Activated CD4-positive, CD25-positive, alpha-beta regulatory T cell treated with anti-CD3 and anti-CD28 coated beads, Interleukin-2, amount 50 U/mL, for 16 hours (primary cell): ENCODE data around the gene DOCK4.

ENCODE experiments used
- DNase-seq: peaks from one replicate; pipeline ENCODE4 v3.0.0-alpha.2; 2020; ENCODE audit warnings: low read depth, low spot score

The DOCK4 gene

DNA sequence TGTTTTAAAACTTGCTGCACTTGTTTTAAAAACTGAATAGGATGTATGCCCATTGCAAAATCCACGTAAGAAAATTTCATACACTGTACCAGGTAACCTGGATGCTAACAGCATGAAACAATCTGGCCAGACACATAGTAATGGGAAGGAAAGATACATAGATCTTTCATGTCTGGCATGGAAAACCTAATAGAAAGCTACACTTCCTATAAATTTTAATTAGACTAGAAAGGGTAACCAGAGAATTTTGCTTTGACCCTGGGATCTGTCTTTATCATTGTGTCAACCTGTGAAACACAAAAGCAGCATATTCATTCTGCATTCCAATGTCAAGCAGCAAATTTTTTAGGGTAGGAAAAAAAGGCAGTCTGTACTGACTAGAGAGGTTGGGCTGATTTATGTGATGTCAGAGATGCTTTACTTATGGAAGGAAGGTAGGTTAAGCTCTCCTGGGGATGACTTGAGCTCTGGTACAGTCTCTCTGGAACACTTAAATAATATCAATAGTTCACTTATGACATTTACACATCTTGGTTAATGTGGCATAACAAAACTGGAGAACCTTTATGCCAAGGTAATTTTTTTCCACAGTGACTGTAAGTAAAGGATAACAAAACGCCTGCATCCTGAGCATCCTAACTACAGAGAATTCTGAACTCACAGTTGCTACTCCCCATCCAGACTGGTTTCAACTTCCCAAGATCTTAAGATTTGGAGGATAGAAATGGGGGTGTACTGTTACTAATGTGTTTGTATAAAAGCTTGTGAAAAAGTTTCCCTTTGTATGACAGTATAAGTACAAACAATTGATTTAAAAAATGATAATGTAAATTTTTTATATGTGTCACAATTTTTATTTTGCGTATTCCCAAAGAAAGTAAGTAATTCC lies 44.7 kb downstream of the DOCK4 start:
- no peak for DNase-seq

DNA sequence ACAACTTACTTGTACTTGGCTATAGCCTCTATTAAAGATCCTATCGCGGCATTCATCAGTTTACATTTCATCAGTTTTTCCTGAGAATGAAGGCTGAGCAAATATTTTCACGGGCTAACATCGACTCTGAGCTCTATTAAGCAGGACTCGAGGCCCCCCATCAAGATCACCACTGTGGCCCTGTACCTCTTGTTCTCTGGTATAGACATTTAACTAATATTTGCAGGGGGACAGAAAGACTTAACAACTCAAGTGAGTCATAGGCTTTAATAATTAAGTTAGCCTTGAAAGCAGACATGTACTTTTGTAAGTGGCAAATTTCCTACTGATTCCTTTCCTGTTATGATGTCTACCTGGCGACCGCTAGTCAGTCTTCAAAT lies 45.4 kb downstream of the DOCK4 start:
- DNase-seq = no peak

DNA sequence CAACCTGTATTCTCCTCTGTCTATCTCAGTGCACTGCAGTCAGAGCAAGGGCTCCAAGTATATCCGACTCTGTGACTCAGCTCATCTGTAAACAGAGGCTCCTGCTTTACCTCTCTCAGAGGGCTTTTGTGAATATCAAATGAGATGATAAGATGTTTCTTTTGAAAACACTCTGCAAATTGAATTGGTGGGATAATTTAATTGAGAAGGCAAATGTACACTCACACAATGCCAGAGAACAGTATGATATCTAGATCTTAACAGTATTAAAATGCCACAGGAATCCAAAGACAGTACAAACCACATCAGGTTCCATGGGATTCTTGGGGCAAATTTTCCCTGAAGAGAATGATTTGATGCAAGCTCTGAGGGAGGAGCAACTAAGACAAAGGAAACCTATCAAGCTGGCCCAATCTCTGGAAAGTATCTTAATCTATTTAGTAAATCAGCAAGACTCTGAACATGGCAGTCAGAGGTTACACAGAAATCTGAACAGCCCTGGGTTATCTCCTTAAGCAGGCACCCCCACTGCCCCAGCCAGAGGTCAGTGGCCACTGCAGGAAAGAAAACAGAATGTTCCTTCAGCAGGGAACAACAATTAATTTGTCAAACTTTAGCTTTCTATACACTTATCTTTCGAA lies 45.9 kb downstream of the DOCK4 start:
- DNase-seq = no peak

- no peak for DNase-seq
Measured at GRCh38 chr7:112159351-112159750, 46.8 kb downstream of the DOCK4 start.

- no peak for DNase-seq
Measured at GRCh38 chr7:112157072-112157471, 49.1 kb downstream of the DOCK4 start.

DNA sequence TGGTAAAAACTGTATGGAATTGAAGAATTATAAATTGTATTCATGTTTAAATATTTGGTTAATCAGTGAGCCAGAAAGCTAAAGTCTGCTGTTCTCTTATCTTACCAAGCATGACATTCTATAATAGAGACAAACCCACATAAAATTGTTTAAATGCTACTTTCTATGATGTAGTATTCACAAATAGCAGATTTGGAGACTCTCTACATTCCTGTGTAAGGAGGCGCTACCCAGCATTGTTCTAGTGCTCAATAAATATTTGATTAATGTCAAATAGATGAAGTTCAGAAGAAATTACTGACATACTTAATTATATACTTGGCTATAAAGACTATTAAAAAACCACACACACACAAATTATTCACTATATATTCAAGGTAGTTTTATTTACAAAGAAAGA lies 49.8 kb downstream of the DOCK4 start:
- DNase-seq = no peak

- DNase-seq = no peak
Measured at GRCh38 chr7:112154690-112155089, 51.5 kb downstream of the DOCK4 start.

DNA sequence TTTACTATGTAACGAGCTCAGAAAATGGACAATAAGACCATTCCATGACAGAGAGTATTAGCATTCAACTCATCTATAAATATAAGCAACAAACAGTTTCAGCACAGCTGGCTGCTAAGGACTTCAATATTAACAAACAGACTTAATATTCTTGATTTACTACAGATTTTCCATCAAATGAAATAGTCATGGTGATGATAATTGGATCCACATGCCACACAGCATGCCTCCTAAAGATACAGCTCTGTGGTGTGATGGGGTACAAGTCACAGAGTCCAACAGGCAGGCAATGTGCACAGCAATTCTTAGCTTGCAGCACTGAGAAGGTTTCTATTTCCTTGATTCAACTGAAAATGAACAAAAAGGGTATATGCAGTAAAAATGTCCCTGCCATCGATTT lies 54.0 kb downstream of the DOCK4 start:
- no peak for DNase-seq

DNA sequence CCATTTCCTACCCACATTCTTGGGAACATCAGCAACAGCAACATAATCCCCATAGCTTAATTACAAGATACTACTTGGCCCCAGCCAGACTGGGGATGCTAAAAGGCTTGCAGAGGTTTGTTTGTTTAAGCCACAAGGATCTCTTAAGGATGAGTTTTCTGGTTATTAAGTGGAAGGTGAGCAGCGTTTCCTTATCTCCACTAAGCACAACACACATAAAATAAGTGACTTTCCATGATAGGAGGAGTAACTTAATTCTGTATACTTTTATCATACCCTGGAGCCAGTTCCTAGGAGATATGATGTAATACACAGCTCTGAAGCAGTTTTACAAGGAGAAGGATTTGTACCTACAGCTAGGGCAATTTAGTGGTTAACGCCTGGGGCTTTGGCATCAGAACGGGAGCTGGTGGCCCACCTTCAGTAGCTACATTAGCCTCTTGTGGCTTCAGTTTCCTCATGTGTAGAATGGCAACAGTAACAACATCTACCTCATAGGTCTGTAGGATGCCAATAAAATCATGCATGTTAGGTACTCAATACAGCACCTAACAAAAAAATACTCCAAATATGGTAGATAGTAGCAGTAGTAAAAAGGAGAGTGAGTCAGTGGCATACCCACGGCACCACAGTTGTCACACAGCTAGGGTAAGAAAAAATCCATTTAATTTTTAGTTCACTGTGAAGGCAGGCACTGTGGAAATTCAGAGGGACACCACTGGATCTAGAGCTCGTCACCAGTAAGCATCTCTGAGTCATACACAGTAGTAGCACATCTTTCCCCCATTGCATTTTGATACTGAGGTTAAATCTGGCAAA lies 55.2 kb downstream of the DOCK4 start:
- DNase-seq = no peak

- no peak for DNase-seq
Measured at GRCh38 chr7:112149734-112150133, 56.5 kb downstream of the DOCK4 start.

DNA sequence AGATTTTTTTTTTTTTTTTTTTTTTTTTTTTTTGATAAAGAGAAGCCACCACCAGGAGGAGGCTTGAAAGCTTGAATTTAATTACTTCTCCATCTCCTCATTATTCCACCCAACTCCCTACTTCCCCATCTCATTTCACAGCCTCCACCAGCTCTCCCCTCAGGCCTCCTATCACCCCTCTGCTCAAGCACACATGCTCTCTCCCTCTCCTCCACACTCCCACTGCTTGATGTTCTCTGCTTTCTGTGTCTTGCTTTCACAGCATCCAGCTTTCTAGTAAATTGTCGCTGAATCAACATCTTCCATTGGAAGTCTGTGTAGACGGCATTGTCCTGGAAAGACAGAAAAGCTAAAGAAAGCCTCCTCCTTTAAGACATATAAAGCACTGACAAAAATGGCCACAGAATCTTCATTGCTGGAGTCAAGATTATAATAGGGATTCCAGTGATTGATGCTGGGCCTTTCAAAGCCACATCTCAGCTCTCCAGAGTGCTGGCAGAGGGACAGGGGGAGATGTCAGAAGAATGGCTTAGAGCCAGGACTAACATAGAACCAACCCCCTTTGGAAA lies 58.3 kb downstream of the DOCK4 start:
- no peak for DNase-seq

DNA sequence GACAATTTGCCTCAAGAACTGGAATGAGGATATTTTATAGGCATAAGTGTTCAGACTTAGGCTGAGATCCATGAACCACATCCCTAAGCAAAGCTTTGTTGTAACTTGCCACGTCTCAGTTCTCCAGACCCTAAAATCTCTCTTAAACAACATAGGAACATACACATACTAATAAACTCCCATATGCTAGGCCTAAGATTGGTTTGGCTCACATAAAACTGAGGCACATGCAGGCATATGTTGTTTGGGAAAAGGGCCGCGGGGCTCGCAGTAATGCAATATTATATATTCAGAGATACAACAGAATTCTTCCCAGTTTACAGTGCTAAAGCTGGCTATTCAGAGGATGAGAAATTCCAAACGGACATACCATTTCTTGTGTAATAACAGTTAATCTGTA lies 61.0 kb downstream of the DOCK4 start:
- no peak for DNase-seq

DNA sequence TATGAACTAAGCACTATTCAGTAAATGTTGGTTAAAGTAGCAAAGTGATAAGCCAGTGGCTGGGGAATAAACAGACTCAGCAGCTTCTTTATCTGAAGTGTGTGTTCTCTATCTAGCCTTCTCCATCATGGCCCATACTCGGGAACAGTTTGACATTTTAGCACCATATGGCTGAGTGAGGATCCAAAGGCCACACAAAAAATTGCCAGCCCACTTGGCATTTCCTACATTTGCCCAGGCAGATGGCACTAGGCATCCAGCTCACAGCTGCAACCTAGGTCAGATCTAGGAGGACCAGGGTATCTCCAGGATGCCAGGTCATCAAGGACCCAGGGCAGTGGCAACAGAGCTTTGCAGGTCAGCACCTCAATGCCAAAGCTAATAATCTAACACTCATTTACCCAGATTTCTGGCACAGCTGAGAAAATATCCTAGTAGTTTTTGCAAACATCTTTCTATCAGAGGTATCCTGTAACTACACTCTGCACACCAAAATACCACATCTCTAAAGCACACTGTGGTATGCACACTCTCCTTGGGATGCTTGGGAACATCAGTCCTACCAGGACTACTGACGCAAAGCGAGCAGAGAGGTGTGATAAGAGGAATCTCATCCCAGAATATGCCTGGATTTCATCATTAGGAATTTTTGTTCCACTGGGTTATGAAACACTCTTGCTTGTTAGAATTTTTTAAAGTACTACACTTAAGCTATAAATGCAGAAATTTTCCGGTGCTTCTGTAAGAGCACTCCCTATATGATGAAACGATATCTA lies 61.7 kb downstream of the DOCK4 start:
- DNase-seq = no peak

- DNase-seq = no peak
Measured at GRCh38 chr7:112143582-112143981, 62.6 kb downstream of the DOCK4 start.

GRCh38 chr7:112143136-112143535 lies 63.1 kb downstream of the DOCK4 start:
- no peak for DNase-seq

- DNase-seq = no peak
Measured at GRCh38 chr7:112140600-112140999, 65.6 kb downstream of the DOCK4 start.

DNA sequence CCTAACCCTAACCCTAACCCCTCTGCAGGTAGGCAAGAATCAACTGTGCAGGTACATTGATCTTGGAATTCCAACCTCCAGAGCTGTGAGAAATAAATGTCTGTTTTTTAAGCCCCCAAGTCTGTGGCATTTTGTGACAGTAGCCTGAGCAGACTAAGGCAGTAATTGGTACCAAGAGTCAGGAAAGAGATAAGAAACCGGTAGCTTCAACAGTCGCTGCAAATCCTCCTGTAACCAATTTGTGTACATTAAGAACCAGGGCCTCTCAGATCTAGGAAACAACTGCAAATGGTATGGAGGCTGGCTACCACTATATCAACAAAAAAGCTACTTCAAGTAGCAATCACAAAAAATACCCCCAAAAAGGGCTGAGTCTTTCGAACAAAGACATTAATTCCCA lies 67.3 kb downstream of the DOCK4 start:
- no peak for DNase-seq

GRCh38 chr7:112138325-112138852 lies 67.8 kb downstream of the DOCK4 start:
- DNase-seq = no peak

DNA sequence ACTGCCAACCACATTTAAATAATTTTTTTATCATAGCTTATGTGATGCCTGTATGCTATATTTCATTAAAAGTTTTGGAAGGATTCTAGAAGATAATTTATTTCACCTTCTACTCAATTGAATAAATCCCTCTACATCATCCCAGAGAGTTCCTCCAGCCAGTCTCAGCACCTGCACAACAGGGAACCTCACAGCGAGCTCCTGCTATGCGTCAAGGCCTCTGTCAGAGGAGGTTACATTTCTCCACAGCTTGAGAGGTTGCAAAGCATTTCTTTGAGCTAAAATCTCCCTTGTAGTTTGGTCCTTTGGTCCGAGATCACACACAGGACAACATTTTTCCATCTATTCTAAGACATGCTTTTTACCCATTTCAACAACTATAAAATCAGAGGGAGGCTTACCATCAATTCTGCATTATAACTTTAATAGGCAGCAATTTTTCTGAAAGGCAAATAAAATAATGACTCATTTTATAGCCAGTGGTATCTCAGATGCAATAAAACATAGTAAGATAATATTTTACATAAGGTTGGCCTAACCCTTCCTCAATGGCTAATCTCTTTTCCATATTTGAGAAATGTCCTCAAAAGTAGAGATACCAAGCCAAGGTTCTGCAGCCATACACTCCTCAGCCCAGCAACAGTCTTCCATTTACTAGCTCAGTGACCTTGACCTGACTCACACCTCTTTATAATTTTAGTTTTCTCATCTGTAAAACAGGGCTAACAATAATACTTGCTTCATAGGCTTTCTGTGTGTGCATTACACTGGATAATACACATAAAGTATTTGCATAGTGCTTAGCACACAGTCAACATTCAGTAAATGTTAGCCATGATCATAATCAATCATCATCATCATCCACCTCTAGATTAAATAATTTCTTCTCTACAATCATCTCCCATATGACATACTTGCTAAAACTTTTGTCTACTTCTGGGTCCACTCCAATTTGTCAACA lies 68.8 kb downstream of the DOCK4 start:
- DNase-seq = no peak
